CD4-positive, alpha-beta T cell treated with Interleukin-21 for 1 hour (primary cell): Measurements from ENCODE around the gene SLC2A13.

ENCODE experiments used
- DNase-seq: peaks from one replicate; pipeline ENCODE4 v3.0.0-alpha.2; 2020

SLC2A13 gene

DNA sequence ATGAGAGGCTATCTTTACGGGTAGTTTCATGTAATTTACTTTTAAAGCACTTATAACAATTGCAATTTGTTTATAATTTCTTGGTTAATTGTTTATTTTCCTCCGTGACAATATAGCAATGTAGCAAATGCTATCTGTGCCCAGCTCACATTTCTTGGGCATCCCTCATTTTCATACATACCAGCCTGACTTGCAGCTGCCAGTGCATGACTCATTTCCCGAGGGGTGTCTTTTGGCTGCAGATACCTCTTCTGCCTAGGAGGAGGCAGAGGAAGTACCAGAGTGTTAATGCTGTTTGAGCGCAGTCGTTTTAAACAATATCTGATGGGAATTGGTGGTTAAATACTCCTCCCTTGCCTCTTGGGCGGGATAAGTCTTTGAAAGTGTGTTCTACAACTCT is 382.1 kb downstream of the SLC2A13 start:
- DNase-seq: no peak

DNA sequence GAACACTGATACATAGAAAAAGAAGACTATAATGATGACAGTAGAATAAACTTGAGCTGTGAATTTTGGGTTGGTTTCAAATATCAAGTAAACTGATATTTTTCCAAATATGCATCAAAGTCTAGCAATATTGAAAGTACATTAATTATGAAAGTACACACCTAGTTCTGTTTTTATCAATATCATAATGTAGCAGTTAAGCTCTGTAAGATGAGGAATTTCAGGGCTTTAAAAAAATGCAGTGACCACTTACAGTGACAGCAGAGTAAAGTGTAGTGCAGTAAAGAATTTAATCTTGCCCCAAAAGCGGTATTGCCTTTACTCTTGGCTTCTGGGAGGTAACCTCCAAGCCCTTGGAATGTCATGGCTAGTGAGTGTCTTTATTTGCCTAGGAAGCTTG is 383.4 kb downstream of the SLC2A13 start:
- DNase-seq: no peak

DNA sequence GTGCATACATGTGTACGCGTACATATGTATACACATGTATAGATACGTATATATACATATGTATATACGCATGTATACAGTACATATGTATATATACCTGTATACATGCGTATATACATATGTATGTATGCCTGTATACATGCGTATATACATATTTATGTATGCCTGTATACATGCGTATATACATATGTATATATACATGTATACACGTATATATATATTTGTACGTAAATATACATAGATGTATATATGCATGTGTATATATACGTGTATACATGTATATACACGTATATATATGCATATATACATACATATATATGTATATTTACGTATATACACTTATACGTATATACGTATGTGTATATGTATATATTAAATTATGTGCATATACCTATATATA is 392.3 kb downstream of the SLC2A13 start:
- DNase-seq: no peak

DNA sequence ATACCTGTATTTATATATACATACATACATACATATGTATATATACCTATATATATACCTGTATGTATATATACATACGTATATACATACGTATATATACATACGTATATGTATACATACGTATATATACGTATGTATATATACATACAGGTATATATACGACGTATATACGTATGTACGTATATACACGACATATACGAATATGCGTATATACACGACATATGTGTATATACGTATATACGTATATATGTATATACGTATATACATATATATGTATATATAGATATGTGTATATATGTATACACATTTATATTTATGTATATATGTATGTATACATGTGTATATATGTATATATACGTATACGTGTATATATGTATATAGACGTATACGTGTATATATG is 393.5 kb downstream of the SLC2A13 start:
- DNase-seq: no peak
